WTC11 (cell line): ENCODE data around the gene DYRK1A. TPM values are rescaled to one million over a fixed set of nuclear protein-coding genes. Genes with fewer than 3 reads are reported as not detected.

Experiments
- ATAC-seq: fragments of 200-7000 bp; cut with Tn5 transposase; 2 replicates; pipeline ENCODE4 v1.10.0; 2021; ENCODE audit warnings: mild to moderate bottlenecking, moderate library complexity
- CTCF ChIA-PET: fragments of 300-600 bp; sonication (Branson Sonifier 250); formaldehyde crosslinking; loops from one replicate; lab custom pipeline; 2021; ENCODE audit warnings: antibody characterized with exemption; lab: Charles Lee
- POLR2A ChIA-PET: fragments of 350-600 bp; sonication (Branson Sonifier 250); formaldehyde crosslinking; loops from one replicate; lab custom pipeline; 2021; ENCODE audit warnings: antibody characterized with exemption; lab: Charles Lee
- DNase-seq: peaks from one replicate; pipeline ENCODE4 v3.0.0; 2021; ENCODE audit warnings: low spot score
- H3K27ac Mint-ChIP-seq: 2 replicates; pipeline ENCODE4 v1.8.0; 2021; ENCODE audit warnings: mixed read lengths
- H3K27me3 Mint-ChIP-seq: 2 replicates; pipeline ENCODE4 v1.8.0; 2021; ENCODE audit warnings: low read depth, mild to moderate bottlenecking, moderate library complexity, mixed read lengths
- H3K36me3 Mint-ChIP-seq: 2 replicates; pipeline ENCODE4 v1.8.0; 2021; ENCODE audit warnings: mixed read lengths
- H3K4me1 Mint-ChIP-seq: 2 replicates; pipeline ENCODE4 v1.8.0; 2022; ENCODE audit warnings: mixed read lengths
- H3K4me3 Mint-ChIP-seq: 2 replicates; pipeline ENCODE4 v1.8.0; 2021; ENCODE audit warnings: mild to moderate bottlenecking, moderate library complexity, mixed read lengths
- H3K9me3 Mint-ChIP-seq: 2 replicates; pipeline ENCODE4 v1.8.0; 2021; ENCODE audit warnings: mixed read lengths
- ATF2 ChIP-seq: sonication (generic); formaldehyde crosslinking; IDR thresholded peaks from 2 replicates; pipeline ENCODE4 v1.8.1; 2022; ENCODE audit warnings: low read depth, missing genetic modification reagents, borderline replicate concordance
- CBFB ChIP-seq: sonication (generic); formaldehyde crosslinking; IDR thresholded peaks from 2 replicates; pipeline ENCODE4 v1.8.1; 2022; ENCODE audit warnings: mild to moderate bottlenecking, low read depth, missing genetic modification reagents
- ESRRA ChIP-seq: sonication (generic); formaldehyde crosslinking; IDR thresholded peaks from 2 replicates; pipeline ENCODE4 v1.8.1; 2022; ENCODE audit warnings: mild to moderate bottlenecking, missing genetic modification reagents, borderline replicate concordance
- FOXK1 ChIP-seq: sonication (generic); formaldehyde crosslinking; IDR thresholded peaks from 2 replicates; pipeline ENCODE4 v1.8.0; 2022; ENCODE audit warnings: mild to moderate bottlenecking, moderate library complexity, missing genetic modification reagents
- HMGXB4 ChIP-seq: sonication (generic); formaldehyde crosslinking; IDR thresholded peaks from 2 replicates; pipeline ENCODE4 v1.8.1; 2023; ENCODE audit warnings: mild to moderate bottlenecking, moderate library complexity, missing genetic modification reagents
- NR2C2 ChIP-seq: sonication (generic); formaldehyde crosslinking; IDR thresholded peaks from 2 replicates; pipeline ENCODE4 v1.8.0; 2022; ENCODE audit warnings: mild to moderate bottlenecking, missing genetic modification reagents
- PRDM15 ChIP-seq: sonication (generic); formaldehyde crosslinking; IDR thresholded peaks from 2 replicates; pipeline ENCODE4 v1.8.0; 2022; ENCODE audit warnings: missing genetic modification reagents
- PREB ChIP-seq: sonication (generic); formaldehyde crosslinking; IDR thresholded peaks from 2 replicates; pipeline ENCODE4 v1.8.1; 2022; ENCODE audit warnings: mild to moderate bottlenecking, missing genetic modification reagents, moderate library complexity, borderline replicate concordance
- RELA ChIP-seq: sonication (generic); formaldehyde crosslinking; IDR thresholded peaks from 2 replicates; pipeline ENCODE4 v1.8.1; 2022; ENCODE audit warnings: missing genetic modification reagents, mild to moderate bottlenecking, borderline replicate concordance
- SMAD3 ChIP-seq: sonication (generic); formaldehyde crosslinking; IDR thresholded peaks from 2 replicates; pipeline ENCODE4 v1.8.0; 2022; ENCODE audit warnings: missing genetic modification reagents, mild to moderate bottlenecking, borderline replicate concordance
- TEAD1 ChIP-seq: sonication (generic); formaldehyde crosslinking; IDR thresholded peaks from 2 replicates; pipeline ENCODE4 v1.8.0; 2022; ENCODE audit warnings: mild to moderate bottlenecking, missing genetic modification reagents
- ZNF396 ChIP-seq: fragments of 250-450 bp; sonication (Bioruptor Pico); IDR thresholded peaks from 2 replicates; pipeline ENCODE4 v1.8.0; 2021; ENCODE audit warnings: mild to moderate bottlenecking, moderate library complexity, borderline replicate concordance
- ZNF512 ChIP-seq: sonication (generic); formaldehyde crosslinking; IDR thresholded peaks from 2 replicates; pipeline ENCODE4 v1.8.1; 2022; ENCODE audit warnings: missing genetic modification reagents, borderline replicate concordance
- ZSCAN18 ChIP-seq: fragments of 250-450 bp; sonication (Bioruptor Pico); IDR thresholded peaks from 2 replicates; pipeline ENCODE4 v2.1.2; 2022; ENCODE audit warnings: mild to moderate bottlenecking, moderate library complexity
- total RNA-seq: library from RNA; stranded (reverse); gene quantifications from 3 replicates; pipeline ENCODE4 v1.2.3, GENCODE V29; 2021

DYRK1A gene
- total RNA-seq, 1 experiment from 2014 or later: 56.5 TPM

GRCh38 chr21:37468909-37469308 is 102.3 kb downstream of the DYRK1A start (continued):
- TF ChIP-seq PREB (CRISPR knock-in tag) (no peak), ZNF512 (CRISPR knock-in tag) (no peak), RELA (CRISPR knock-in tag) (no peak), PRDM15 (no peak), NR2C2 (CRISPR knock-in tag) (no peak), CBFB (CRISPR knock-in tag) (no peak), ZNF396 (CRISPR knock-in tag) (no peak)
- TF ChIP-seq, all 79 proteins: peak for 0

- H3K36me3 Mint-ChIP-seq: peaks cover 34% of the 10 kb centered on the region
- H3K27ac Mint-ChIP-seq: no peak overlapping the region; the same call in 1 of the 2 replicates
- no peak overlapping the region for H3K4me3 Mint-ChIP-seq
- DNase-seq: no peak
- no peaks in the 10 kb centered on the region for H3K27me3 Mint-ChIP-seq
- peaks cover 14% of the 10 kb centered on the region for H3K9me3 Mint-ChIP-seq
- ATAC-seq: no peak
- CTCF ChIA-PET: no interaction called here
- TF ChIP-seq PRDM15 (no peak), TEAD1 (CRISPR knock-in tag) (no peak), HMGXB4 (CRISPR knock-in tag) (no peak), SMAD3 (CRISPR knock-in tag) (no peak), ZSCAN18 (CRISPR knock-in tag) (no peak), ESRRA (CRISPR knock-in tag) (no peak), ZNF396 (CRISPR knock-in tag) (no peak), FOXK1 (CRISPR knock-in tag) (no peak), ATF2 (no peak)
- TF ChIP-seq, all 79 proteins: peak for 0
- H3K4me1 Mint-ChIP-seq: peaks cover 48% of the 10 kb centered on the region
- POLR2A ChIA-PET: no interaction called here
These were observed 102.9 kb downstream of the DYRK1A start for GRCh38 chr21:37469441-37469840.
